GM10847 (cell line): Measurements from ENCODE around the gene DOCK4.

Experiments
- POLR2A ChIP-seq: IDR thresholded peaks from 2 replicates; pipeline ENCODE4 v1.6.1; 2011; ENCODE audit not compliant: insufficient read length; ENCODE audit errors: extremely low read depth

Gene DOCK4

DNA sequence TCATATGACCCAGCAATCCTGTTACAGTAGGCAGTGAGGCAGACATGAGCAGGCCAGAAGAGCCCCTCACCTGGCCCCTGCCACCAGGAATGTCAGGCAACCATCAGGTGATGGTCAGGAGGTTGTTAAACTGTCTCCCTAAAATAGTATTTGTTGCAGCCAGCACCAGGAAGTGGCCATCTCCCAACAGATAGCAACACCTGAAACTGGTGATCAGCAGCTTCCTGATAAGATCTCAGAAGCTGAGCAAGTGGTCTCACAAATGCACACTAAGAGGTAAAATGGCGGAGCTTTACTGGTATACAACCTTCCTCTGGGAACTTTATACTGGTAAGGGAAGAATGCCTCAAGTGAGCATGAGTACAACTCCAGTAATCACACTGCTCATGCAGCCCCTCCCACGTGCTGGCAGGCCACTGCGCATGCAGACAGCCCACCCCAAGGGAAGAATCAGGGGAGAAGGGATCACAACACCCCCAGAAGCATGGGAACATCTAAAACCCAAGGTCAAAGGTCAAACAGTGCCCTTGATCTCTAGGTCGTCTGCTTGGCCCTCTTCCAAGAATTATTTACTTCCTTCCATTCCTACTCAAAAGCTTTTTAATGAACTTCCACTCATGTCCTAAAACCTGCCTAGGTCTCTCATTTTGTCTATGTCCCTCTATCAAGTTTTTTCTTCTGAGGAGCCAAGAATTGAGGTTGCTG lies 133.5 kb downstream of the DOCK4 start:
- no peak for TF ChIP-seq POLR2A

DNA sequence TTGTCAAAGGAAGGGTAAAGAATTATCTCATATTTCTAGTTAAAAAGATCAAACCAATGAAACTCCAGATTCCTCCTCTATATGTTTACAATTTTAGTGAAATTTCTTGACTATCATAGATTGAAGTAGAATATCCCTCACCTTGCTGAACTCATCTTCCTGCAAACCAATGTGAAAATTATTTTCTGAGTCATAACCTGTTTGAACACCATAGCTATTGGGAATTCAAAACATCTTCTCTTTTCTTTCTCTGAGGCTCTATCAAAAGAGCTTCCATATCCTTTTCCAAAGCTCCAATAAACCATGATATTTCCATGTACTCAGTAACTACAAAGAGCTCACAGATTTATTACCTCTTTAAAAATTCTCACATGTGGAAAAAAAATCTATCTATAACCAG lies 134.3 kb downstream of the DOCK4 start:
- no peak for TF ChIP-seq POLR2A

DNA sequence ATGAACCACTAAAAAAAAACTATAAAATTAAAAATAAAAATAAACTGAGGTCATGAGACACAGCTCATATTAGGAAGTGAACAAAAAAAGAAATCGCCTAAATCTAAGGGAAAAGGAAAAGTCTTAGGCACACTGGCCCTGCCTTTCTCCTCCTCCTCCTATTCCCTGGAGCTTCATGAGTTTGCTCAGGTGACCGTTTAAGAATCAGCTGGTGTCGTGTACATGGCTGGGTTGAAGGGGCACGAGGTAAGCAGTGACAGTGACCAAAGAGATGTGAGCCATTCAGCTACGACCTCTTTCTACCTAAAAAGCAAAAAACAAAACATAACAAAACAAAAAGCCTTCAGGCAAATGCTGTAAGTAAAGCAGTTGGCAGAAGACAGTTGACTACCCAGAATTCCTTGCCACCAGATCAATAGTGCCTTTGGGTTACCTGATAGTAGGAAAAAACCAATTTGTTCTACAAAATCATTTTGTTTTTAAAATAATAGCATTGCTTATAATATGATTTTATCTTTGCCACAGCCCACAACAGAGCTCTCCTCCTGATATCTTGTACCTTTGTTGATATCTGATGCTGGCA lies 135.4 kb downstream of the DOCK4 start:
- TF ChIP-seq POLR2A = no peak

- TF ChIP-seq POLR2A = no peak
Observed at GRCh38 chr7:112069879-112070321, 136.3 kb downstream of the DOCK4 start.

- no peak for TF ChIP-seq POLR2A
Observed at GRCh38 chr7:112068967-112069366, 137.2 kb downstream of the DOCK4 start.

GRCh38 chr7:112067632-112068540 lies 138.3 kb downstream of the DOCK4 start:
- no peak for TF ChIP-seq POLR2A

DNA sequence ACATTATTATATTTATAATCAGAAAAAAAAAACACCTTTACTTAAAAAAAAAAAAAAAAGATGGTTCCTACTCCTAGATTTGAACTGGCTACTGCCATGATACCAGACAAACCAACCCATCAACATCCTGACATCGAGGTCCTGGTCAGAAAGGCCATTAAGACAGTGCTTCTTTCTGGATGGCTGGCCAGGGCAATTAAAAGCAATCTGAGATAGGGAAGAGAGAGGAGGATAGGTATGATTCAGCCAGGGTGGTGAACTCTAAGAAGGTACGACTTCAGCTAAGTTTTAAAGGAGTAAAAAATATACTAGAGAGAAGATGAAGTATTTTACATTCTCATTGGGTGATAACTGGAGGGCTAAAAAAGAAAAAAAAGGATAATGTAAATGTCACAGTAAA lies 139.0 kb downstream of the DOCK4 start:
- no peak for TF ChIP-seq POLR2A

GRCh38 chr7:112065758-112066157 lies 140.4 kb downstream of the DOCK4 start:
- TF ChIP-seq POLR2A = no peak

- no peak for TF ChIP-seq POLR2A
Observed at GRCh38 chr7:112064627-112065385, 141.4 kb downstream of the DOCK4 start.

- no peak for TF ChIP-seq POLR2A
Observed at GRCh38 chr7:112063974-112064373, 142.2 kb downstream of the DOCK4 start.

- no peak for TF ChIP-seq POLR2A
Observed at GRCh38 chr7:112061051-112061450, 145.1 kb downstream of the DOCK4 start.

- TF ChIP-seq POLR2A = no peak
Observed at GRCh38 chr7:112060625-112061024, 145.6 kb downstream of the DOCK4 start.

- TF ChIP-seq POLR2A = no peak
Observed at GRCh38 chr7:112059675-112060074, 146.5 kb downstream of the DOCK4 start.

GRCh38 chr7:112058686-112059085 lies 147.5 kb downstream of the DOCK4 start:
- no peak for TF ChIP-seq POLR2A

- no peak for TF ChIP-seq POLR2A
Observed at GRCh38 chr7:112056409-112056808, 149.8 kb downstream of the DOCK4 start.
